ENCODE results near the gene NHERF1. TPM values are rescaled to one million over a fixed set of nuclear protein-coding genes. Genes with fewer than 3 reads are reported as not detected.

Gene NHERF1
- polyA plus RNA-seq, 1 of the 3 experiments (the other 2 are of a cell fraction), result 40.1 TPM

DNA sequence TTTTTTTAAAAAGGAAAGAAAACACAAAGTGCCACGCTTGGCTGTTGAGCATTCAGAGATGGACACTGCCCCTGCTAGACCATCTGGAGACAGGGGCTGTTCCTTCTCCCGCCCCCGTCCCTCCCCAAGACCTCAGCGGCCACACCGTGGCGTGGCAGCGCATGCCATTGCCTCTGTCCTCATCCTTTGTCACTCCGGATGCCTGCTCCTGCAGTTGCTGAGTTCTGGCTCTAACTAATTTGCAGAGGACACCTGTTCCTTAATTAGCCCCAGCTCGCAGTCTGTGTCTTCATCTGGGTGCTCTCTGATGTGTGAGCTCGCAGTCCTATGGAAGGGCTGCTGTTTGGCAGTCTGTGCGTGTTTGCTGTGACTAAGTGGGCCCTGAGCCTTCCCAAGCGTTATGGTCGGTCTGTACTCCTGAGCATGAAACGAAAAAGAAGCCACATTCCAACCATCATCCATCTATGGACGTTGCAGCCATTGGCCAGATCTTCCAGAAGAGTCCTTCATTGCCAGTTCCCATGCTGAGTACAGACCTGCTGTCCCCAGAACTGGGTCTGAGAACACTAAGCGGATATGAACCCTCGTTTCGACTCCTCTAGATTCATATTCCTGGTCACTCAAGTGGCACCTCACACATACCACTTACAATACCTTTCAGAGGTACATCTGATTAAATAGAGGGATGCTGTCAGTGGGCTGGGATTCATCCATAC, 68.6 kb downstream of the NHERF1 start:
- ChIA-PET POLR2A (interaction anchor here (0.6 kb wide), 1 partner anchor 182 kb away, joined by 6 read pairs; no protein-coding TSS in a partner anchor), CTCF (interaction anchor here (1.1 to 98.1 kb wide), 3 partner anchors 10 to 43 kb away, joined by 3 to 3869 read pairs (median 74); partner anchors contain the start of genes FDXR and GRIN2C)
- no peak overlapping the region for H3K27ac ChIP-seq (ENCODE audit: low read depth in 2 of 2, low read length in 1 of 2)
- WGBS (ENCODE audit: low lambda C conversion rate), result 87% methylated on average over 16 of the region's 18 CpGs
- no peaks in the 10 kb centered on the region for H3K9me3 ChIP-seq
- H3K9me2 ChIP-seq, result no peaks in the 10 kb centered on the region
- no peak overlapping the region for H3K4me2 ChIP-seq
- peaks cover 0 to 33% of the 10 kb centered on the region in 2 experiments for H3K36me3 ChIP-seq (replicated peaks in 1 of 2; ENCODE audit: control insufficient read depth in 1 of 2, insufficient read depth in 2 of 2, low read length in 1 of 2)
- H3K4me1 ChIP-seq (ENCODE audit: control insufficient read depth in 1 of 2, insufficient read depth in 2 of 2, low read depth in 1 of 2, low read length in 1 of 2), result no peaks in the 10 kb centered on the region; a peak in 1 of 4 replicates
- DNase-seq, result no peak
- H3F3A ChIP-seq (replicated peaks; ENCODE audit: insufficient read depth), result no peaks in the 10 kb centered on the region
- H3K9ac ChIP-seq, result no peak overlapping the region
- H2AFZ ChIP-seq (ENCODE audit: low read depth), result no peak overlapping the region
- TF ChIP-seq GATA2 (CRISPR knock-in tag; IDR thresholded peaks at IDR 0.05), result no peak
- TF ChIP-seq, protein P1, sequence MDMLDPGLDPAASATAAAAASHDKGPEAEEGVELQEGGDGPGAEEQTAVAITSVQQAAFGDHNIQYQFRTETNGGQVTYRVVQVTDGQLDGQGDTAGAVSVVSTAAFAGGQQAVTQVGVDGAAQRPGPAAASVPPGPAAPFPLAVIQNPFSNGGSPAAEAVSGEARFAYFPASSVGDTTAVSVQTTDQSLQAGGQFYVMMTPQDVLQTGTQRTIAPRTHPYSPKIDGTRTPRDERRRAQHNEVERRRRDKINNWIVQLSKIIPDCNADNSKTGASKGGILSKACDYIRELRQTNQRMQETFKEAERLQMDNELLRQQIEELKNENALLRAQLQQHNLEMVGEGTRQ (IDR thresholded peaks at IDR 0.05; ENCODE audit: borderline replicate concordance, low read depth, low read length), result no peak
- H3K79me2 ChIP-seq (ENCODE audit: insufficient read depth), result no peaks in the 10 kb centered on the region
- H3K27me3 ChIP-seq (ENCODE audit: insufficient read depth), result no peaks in the 10 kb centered on the region
- no peaks in the 10 kb centered on the region for H4K20me1 ChIP-seq (ENCODE audit: insufficient read depth)
- no peak overlapping the region for H3K4me3 ChIP-seq (ENCODE audit: low read depth in 2 of 2, low read length in 1 of 2)

GRCh38 chr17:74818291-74818938, 70.0 kb downstream of the NHERF1 start:
- ChIA-PET CTCF (interaction anchor here (0.7 to 98.1 kb wide), 4 partner anchors 8 to 41 kb away, joined by 3 to 3869 read pairs (median 38); partner anchors contain the start of genes FDXR and GRIN2C), POLR2A (interaction anchor here (0.7 kb wide), 1 partner anchor 332 kb away, joined by 5 read pairs; no protein-coding TSS in a partner anchor)
- no peak overlapping the region for H3K4me2 ChIP-seq
- 97% methylated on average over 13 of the region's 16 CpGs for WGBS (ENCODE audit: low lambda C conversion rate)
- H4K20me1 ChIP-seq (ENCODE audit: insufficient read depth), result no peaks in the 10 kb centered on the region
- no peaks in the 10 kb centered on the region for H3K9me2 ChIP-seq
- H2AFZ ChIP-seq (ENCODE audit: low read depth), result no peak overlapping the region
- H3K9ac ChIP-seq, result no peak overlapping the region
- no peaks in the 10 kb centered on the region for H3K79me2 ChIP-seq (ENCODE audit: insufficient read depth)
- H3K36me3 ChIP-seq (replicated peaks in 1 of 2; ENCODE audit: control insufficient read depth in 1 of 2, insufficient read depth in 2 of 2, low read length in 1 of 2), result peaks cover 0 to 38% of the 10 kb centered on the region in 2 experiments
- no peaks in the 10 kb centered on the region for H3F3A ChIP-seq (replicated peaks; ENCODE audit: insufficient read depth)
- H3K9me3 ChIP-seq, result no peaks in the 10 kb centered on the region
- no peaks in the 10 kb centered on the region for H3K27me3 ChIP-seq (ENCODE audit: insufficient read depth)
- no peaks in the 10 kb centered on the region; a peak in 2 of 4 replicates for H3K4me1 ChIP-seq (ENCODE audit: control insufficient read depth in 1 of 2, insufficient read depth in 2 of 2, low read depth in 1 of 2, low read length in 1 of 2)
- H3K27ac ChIP-seq (ENCODE audit: low read depth in 2 of 2, low read length in 1 of 2), result no peak overlapping the region
- no peak for DNase-seq
- H3K4me3 ChIP-seq (ENCODE audit: low read depth in 2 of 2, low read length in 1 of 2), result no peak overlapping the region
- TF ChIP-seq GABPA (IDR thresholded peaks at IDR 0.05; ENCODE audit: low read depth), result no peak
- no peak for TF ChIP-seq RFX5 (IDR thresholded peaks at IDR 0.05; ENCODE audit: low read length)
- TF ChIP-seq SMC3 (IDR thresholded peaks at IDR 0.05; ENCODE audit: low read depth, low read length), result no peak
- TF ChIP-seq, protein P2, sequence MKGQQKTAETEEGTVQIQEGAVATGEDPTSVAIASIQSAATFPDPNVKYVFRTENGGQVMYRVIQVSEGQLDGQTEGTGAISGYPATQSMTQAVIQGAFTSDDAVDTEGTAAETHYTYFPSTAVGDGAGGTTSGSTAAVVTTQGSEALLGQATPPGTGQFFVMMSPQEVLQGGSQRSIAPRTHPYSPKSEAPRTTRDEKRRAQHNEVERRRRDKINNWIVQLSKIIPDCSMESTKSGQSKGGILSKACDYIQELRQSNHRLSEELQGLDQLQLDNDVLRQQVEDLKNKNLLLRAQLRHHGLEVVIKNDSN (IDR thresholded peaks at IDR 0.05; ENCODE audit: borderline replicate concordance, low read depth), result no peak
- no peak for TF ChIP-seq PBX3 (IDR thresholded peaks at IDR 0.05)
- no peak for TF ChIP-seq EZH2phosphoT487 (IDR thresholded peaks at IDR 0.05; ENCODE audit: borderline replicate concordance, low read depth)
- no peak for TF ChIP-seq NFIC (IDR thresholded peaks at IDR 0.05; ENCODE audit: borderline replicate concordance)
- TF ChIP-seq MXI1 (IDR thresholded peaks at IDR 0.05; ENCODE audit: low read depth, low read length), result no peak
- TF ChIP-seq CHD2 (IDR thresholded peaks at IDR 0.05; ENCODE audit: low read length, partially characterized antibody), result no peak
- no peak for TF ChIP-seq IRF3 (IDR thresholded peaks at IDR 0.05; ENCODE audit: low read depth, low read length)
- TF ChIP-seq GATA2 (CRISPR knock-in tag; IDR thresholded peaks at IDR 0.05), result no peak
- TF ChIP-seq NRF1 (IDR thresholded peaks at IDR 0.05; ENCODE audit: low read depth, low read length), result no peak
- no peak for TF ChIP-seq REST (IDR thresholded peaks at IDR 0.05; ENCODE audit: low read depth, low read length)
- TF ChIP-seq POLR2AphosphoS5 (IDR thresholded peaks at IDR 0.05; ENCODE audit: low read depth, low read length), result no peak
- no peak for TF ChIP-seq RAD21 (IDR thresholded peaks at IDR 0.05; ENCODE audit: low read length)
- TF ChIP-seq JUND (IDR thresholded peaks at IDR 0.05), result no peak
- TF ChIP-seq SIN3A (IDR thresholded peaks at IDR 0.05; ENCODE audit: borderline replicate concordance, low read depth, low read length), result no peak

Data from SK-N-SH (cell line).